Measurements from ENCODE around the gene HOXD13.

HOXD13 gene

GRCh38 chr2:176115883-176116813, 23.6 kb downstream of the HOXD13 start, which contains the start of gene HOXD10:
Gene HOXD10 (plus strand): TSS chr2:176116778. CDS start chr2:176116834, 56 bp downstream.
- Histone ChIP-seq H3K36me3 (no peaks in the 10 kb centered on the region; the same call in 1 of the 2 replicates), H3K4me1 (0 out of 2 replicates have a peak, but pooled peaks cover 3% of the 10 kb centered on the region), H3K4me3 (ENCODE audit: low read depth, low read length) (peak within 1 kb of the TSS; percentile 59), H3K27me3 (peaks cover 13% of the 10 kb centered on the region), H3K9me3 (no peaks in the 10 kb centered on the region)
- TF ChIP-seq CTCF (IDR thresholded peaks at IDR 0.05; ENCODE audit: low read depth, low read length): peak; percentile 45
- DNase-seq: peak; percentile 85

DNA sequence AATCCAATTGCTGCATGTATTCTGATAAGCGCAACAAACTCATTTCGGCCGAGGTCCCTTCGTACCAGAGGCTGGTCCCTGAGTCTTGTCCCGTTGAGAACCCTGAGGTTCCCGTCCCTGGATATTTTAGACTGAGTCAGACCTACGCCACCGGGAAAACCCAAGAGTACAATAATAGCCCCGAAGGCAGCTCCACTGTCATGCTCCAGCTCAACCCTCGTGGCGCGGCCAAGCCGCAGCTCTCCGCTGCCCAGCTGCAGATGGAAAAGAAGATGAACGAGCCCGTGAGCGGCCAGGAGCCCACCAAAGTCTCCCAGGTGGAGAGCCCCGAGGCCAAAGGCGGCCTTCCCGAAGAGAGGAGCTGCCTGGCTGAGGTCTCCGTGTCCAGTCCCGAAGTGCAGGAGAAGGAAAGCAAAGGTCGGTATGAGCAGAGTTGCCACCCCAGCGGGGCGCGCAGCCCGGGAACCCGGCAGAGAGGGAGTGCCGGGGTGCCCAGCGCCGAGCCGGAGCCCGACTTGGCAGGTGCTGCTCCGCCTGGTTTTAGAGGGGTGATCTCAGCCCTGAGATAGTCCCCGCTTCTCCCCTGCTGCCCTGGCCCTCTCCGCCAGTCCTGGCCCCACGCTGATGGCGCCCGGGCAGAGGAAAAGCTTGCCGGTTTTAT, 24.8 kb downstream of the HOXD13 start:
- Histone ChIP-seq H3K4me3 (ENCODE audit: low read depth, low read length) (peak overlapping the region; percentile 56), H3K27me3 (peaks cover 8% of the 10 kb centered on the region), H3K4me1 (0 out of 2 replicates have a peak, but pooled peaks cover 3% of the 10 kb centered on the region), H3K9me3 (no peaks in the 10 kb centered on the region), H3K36me3 (no peaks in the 10 kb centered on the region; the same call in 1 of the 2 replicates)
- no peak for DNase-seq
- no peak for TF ChIP-seq CTCF (IDR thresholded peaks at IDR 0.05; ENCODE audit: low read depth, low read length)

DNA sequence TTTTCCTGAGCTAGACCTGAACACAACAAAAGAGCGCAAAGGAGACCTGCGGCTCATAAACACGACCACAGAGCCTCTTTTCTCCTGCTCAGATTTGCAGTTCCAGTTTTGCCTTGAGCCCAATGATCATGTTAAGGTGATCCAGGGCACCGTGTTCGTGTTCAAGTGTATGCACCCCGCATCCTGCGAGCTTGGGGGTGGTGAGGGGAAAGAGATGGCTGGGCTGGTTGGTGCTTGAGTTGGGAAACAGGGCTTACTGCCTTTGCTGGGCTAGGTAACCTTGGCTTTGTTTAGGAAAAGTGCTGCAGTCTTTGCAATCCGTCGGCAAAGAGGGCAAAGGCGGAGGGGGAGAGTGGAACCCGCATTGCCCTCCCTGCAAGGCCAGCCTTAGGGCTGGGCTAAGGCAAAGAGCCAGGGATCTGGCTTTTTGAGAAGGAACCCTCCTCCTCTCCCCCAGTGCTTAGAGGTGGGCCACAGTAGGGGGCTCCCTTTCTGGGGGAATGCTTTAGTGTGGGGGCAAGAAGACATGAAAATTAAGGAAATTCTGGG, 25.4 kb downstream of the HOXD13 start:
- TF ChIP-seq CTCF (IDR thresholded peaks at IDR 0.05; ENCODE audit: low read depth, low read length): no peak
- no peaks in the 10 kb centered on the region for H3K9me3 ChIP-seq
- peaks cover 5% of the 10 kb centered on the region; the same call in 1 of the 2 replicates for H3K27me3 ChIP-seq
- no peak for DNase-seq
- no peaks in the 10 kb centered on the region; the same call in 1 of the 2 replicates for H3K36me3 ChIP-seq
- H3K4me3 ChIP-seq (ENCODE audit: low read depth, low read length): peak overlapping the region; percentile 56
- H3K4me1 ChIP-seq: 0 out of 2 replicates have a peak, but pooled peaks cover 3% of the 10 kb centered on the region

DNA sequence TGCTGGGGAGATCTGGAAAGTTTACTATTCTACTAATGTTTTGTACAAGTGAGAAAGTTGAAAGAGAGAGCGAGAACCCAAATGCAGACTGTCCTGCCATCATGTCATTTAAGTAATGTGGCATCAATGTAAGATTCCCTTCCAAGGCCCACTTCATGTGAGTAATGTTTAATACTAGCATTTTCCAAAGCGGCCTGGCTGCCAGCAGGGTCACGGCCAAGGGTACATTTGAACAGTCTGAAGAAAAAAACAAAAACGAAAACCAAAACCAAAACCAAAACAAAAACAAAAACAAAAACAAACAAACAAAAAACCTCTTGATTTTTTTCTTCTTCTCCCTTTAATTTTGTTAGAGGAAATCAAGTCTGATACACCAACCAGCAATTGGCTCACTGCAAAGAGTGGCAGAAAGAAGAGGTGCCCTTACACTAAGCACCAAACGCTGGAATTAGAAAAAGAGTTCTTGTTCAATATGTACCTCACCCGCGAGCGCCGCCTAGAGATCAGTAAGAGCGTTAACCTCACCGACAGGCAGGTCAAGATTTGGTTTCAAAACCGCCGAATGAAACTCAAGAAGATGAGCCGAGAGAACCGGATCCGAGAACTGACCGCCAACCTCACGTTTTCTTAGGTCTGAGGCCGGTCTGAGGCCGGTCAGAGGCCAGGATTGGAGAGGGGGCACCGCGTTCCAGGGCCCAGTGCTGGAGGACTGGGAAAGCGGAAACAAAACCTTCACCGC, 26.2 kb downstream of the HOXD13 start:
- DNase-seq: peak; percentile 60
- Histone ChIP-seq H3K4me3 (ENCODE audit: low read depth, low read length) (peak overlapping the region; percentile 47), H3K36me3 (no peaks in the 10 kb centered on the region; the same call in 1 of the 2 replicates), H3K4me1 (0 out of 2 replicates have a peak, but pooled peaks cover 3% of the 10 kb centered on the region), H3K9me3 (no peaks in the 10 kb centered on the region), H3K27me3 (peaks cover 5% of the 10 kb centered on the region; the same call in 1 of the 2 replicates)
- TF ChIP-seq CTCF (IDR thresholded peaks at IDR 0.05; ENCODE audit: low read depth, low read length): peak; percentile 67

DNA sequence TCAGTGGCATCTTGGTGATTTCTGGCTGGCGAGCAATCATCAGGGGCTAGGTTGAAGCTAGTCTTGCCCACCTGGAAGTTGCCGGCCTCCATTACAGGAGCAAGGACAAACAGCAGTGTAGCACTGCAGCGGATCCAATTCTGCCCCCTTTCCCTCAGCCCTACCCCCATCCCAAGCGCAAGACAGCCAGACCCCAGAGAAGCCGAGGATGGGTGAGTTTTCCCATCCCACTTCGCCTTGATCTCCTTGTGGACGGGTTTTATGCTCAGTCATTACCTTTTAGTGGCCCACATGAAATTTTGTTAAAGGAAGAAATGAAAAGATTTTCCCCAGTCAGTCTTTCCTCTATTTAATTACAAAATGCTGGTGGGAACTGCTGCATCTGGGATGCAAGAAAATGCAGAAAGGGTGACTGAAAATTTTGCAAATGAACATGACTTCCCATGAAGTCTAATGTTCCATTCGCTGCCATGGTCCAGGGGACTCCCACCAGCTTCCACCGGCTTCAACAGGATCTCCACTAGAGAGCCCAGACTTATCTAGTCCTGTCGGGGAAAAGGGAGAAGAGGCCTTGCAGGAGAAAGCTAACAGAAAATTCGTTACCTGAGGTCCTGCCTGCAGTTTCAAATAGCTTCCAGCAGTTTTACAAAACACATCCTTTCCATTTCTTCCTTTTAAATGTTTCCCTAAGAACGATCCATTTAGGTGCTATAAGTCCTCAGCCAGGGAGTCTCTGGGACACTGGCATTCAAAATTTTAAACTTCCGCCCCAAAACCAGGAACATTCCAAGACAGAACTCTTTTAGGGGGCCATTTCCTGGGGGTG, 28.1 kb downstream of the HOXD13 start:
- H3K4me1 ChIP-seq: 0 out of 2 replicates have a peak, but pooled peaks cover 3% of the 10 kb centered on the region
- no peaks in the 10 kb centered on the region; the same call in 1 of the 2 replicates for H3K36me3 ChIP-seq
- no peaks in the 10 kb centered on the region for H3K9me3 ChIP-seq
- no peak for TF ChIP-seq CTCF (IDR thresholded peaks at IDR 0.05; ENCODE audit: low read depth, low read length)
- H3K27me3 ChIP-seq: peaks cover 5% of the 10 kb centered on the region; the same call in 1 of the 2 replicates
- DNase-seq: no peak
- H3K4me3 ChIP-seq (ENCODE audit: low read depth, low read length): no peak overlapping the region

Measured in BE2C (cell line).